K562 (cell line): ENCODE measurements around the gene ATXN2L. TPM values are rescaled to one million over a fixed set of nuclear protein-coding genes. Genes with fewer than 3 reads are reported as not detected.
A peak's percentile ranks its signal among the peaks of the same experiment; 100 is the strongest.

Experiments
- ATAC-seq: fragments of 200-7000 bp; cut with Tn5 transposase; 3 replicates; pipeline ENCODE4 v1.9.1; 2020; ENCODE audit warnings: moderate library complexity
- BruUV-seq: library from RNA; stranded (reverse); fragments of 400-500 nt; replicated peaks from 2 replicates; lab custom pipeline; 2021; lab: Mats Ljungman, UMichigan
- CTCF ChIA-PET: fragments of 300-600 bp; formaldehyde crosslinking; extraction: SDS; loops from one replicate; lab custom pipeline; 2021; ENCODE audit warnings: low intra/inter-chr PET ratio; lab: Yijun Ruan, JAX
- POLR2A ChIA-PET: fragments of 300-600, 350-650 bp; sonication (Branson Sonifier 250); formaldehyde crosslinking; extraction: SDS; loops from one replicate; lab custom pipeline; 2021; ENCODE audit warnings: antibody characterized with exemption, inconsistent platforms; lab: Yijun Ruan, JAX
- DNase-seq, 4 experiments: peaks; one replicate each; pipeline versions ENCODE4 v3.0.0 to v3.0.0-alpha.2; 2011 to 2018; ENCODE audit warnings: low spot score in 3 of 4, mixed read lengths in 3 of 4; ENCODE audit errors: extremely low read depth in 1 of 4
- FAIRE-seq: peaks from 2 replicates; lab custom pipeline; 2011; peaks lifted over from hg19 to GRCh38; lab: Jason Lieb, UNC
- H2AFZ ChIP-seq: 2 replicates; pipeline ENCODE4 v1.6.0; 2011; ENCODE audit warnings: low read depth, low read length, control low read depth, inconsistent platforms
- H3K27ac ChIP-seq: fragments of 200-600 bp; 3 replicates; pipeline ENCODE4 v1.8.0; 2011; ENCODE audit warnings: low read depth, mild to moderate bottlenecking, control low read depth, inconsistent platforms, low read length, moderate library complexity, mixed read lengths; ENCODE audit errors: extremely low read depth
- H3K27me3 ChIP-seq, 2 experiments: fragments of 300-600 bp in 1 of 2; 2 replicates in 1 of 2; 3 replicates in 1 of 2; pipeline versions ENCODE4 v1.6.0 to v1.8.0; 2011; ENCODE audit warnings: inconsistent platforms in 2 of 2, low read length in 2 of 2, mild to moderate bottlenecking in 1 of 2, mixed read lengths in 1 of 2, moderate library complexity in 1 of 2; ENCODE audit not compliant: control insufficient read depth in 2 of 2, insufficient read depth in 2 of 2
- H3K36me3 ChIP-seq: fragments of 300-600 bp; 3 replicates; pipeline ENCODE4 v1.8.0; 2011; ENCODE audit warnings: mild to moderate bottlenecking, low read length, inconsistent platforms; ENCODE audit not compliant: control insufficient read depth, insufficient read depth
- H3K4me1 ChIP-seq, 2 experiments: fragments of 200-600 bp in 1 of 2; replicated peaks in 1 of 2; 2 replicates in 1 of 2; 3 replicates in 1 of 2; pipeline versions ENCODE4 v1.5.1 to v1.8.0; 2011; ENCODE audit warnings: inconsistent platforms in 2 of 2, low read length in 2 of 2, mild to moderate bottlenecking in 1 of 2, mixed read lengths in 1 of 2, moderate library complexity in 1 of 2; ENCODE audit not compliant: control insufficient read depth in 2 of 2, insufficient read depth in 2 of 2
- H3K4me2 ChIP-seq: 2 replicates; pipeline ENCODE4 v1.6.1; 2011; ENCODE audit warnings: low read length, control low read depth, inconsistent platforms, mixed read lengths; ENCODE audit not compliant: insufficient read depth
- H3K4me3 ChIP-seq: fragments of 200-600 bp; sonication (generic), shearing (Covaris generic); 2 replicates; pipeline ENCODE4 v1.5.1; 2016; ENCODE audit warnings: control low read depth, inconsistent platforms
- H3K79me2 ChIP-seq: fragments of 200-600 bp; 3 replicates; pipeline ENCODE4 v1.8.0; 2011; ENCODE audit warnings: low read length, inconsistent platforms; ENCODE audit not compliant: control insufficient read depth, insufficient read depth
- H3K9ac ChIP-seq, 2 experiments: 2 replicates each; pipeline versions ENCODE4 v1.6.0 to v1.6.1; 2011; ENCODE audit warnings: low read depth in 2 of 2, low read length in 2 of 2, control low read depth in 1 of 2, inconsistent platforms in 1 of 2, mild to moderate bottlenecking in 1 of 2, mixed read lengths in 1 of 2; ENCODE audit not compliant: insufficient read depth in 1 of 2
- H3K9me1 ChIP-seq: one replicate; pipeline ENCODE4 v1.6.0; 2011; ENCODE audit warnings: inconsistent platforms, mild to moderate bottlenecking, low read length, moderate library complexity; ENCODE audit not compliant: control insufficient read depth, insufficient read depth
- H3K9me3 ChIP-seq: replicated peaks from 2 replicates; pipeline ENCODE4 v1.5.1; 2011; ENCODE audit warnings: low read depth, low read length, inconsistent platforms; ENCODE audit not compliant: control insufficient read depth, insufficient read depth
- H4K20me1 ChIP-seq: replicated peaks from 2 replicates; pipeline ENCODE4 v1.6.1; 2011; ENCODE audit warnings: low read length, inconsistent platforms, mixed read lengths; ENCODE audit not compliant: control insufficient read depth, insufficient read depth
- BACH1 ChIP-seq: fragments of 200-800 bp; sonication (Bioruptor generic); IDR thresholded peaks from 2 replicates; pipeline ENCODE4 v1.6.1; 2016; ENCODE audit warnings: missing genetic modification characterization, missing compliant biosample characterization
- ETS1 ChIP-seq: conservative IDR thresholded peaks from 2 replicates; pipeline ENCODE4 v1.6.1; 2011; ENCODE audit warnings: low read depth, mild to moderate bottlenecking, low read length; ENCODE audit not compliant: control insufficient read depth
- HNRNPH1 ChIP-seq: fragments of 200-400 bp; formaldehyde crosslinking; optimal IDR thresholded peaks from 2 replicates; pipeline ENCODE3; 2017; ENCODE audit warnings: low read depth, mild to moderate bottlenecking, low read length, moderate library complexity
- IFI16 ChIP-seq: fragments of 250-450 bp; sonication (Bioruptor Pico); IDR thresholded peaks from 2 replicates; pipeline ENCODE4 v2.1.2; 2022; ENCODE audit warnings: mild to moderate bottlenecking, inconsistent platforms
- JUNB ChIP-seq: fragments of 450-650 bp; formaldehyde crosslinking; conservative IDR thresholded peaks from 2 replicates; pipeline ENCODE4 v1.4.0; 2020; ENCODE audit warnings: mild to moderate bottlenecking
- L3MBTL2 ChIP-seq: fragments of 450-650 bp; IDR thresholded peaks from 2 replicates; pipeline ENCODE4 v1.6.1; 2016; ENCODE audit warnings: mild to moderate bottlenecking, moderate library complexity
- ZBTB7A ChIP-seq: IDR thresholded peaks from 2 replicates; pipeline ENCODE4 v1.6.1; 2011; ENCODE audit warnings: low read depth, mild to moderate bottlenecking, low read length, moderate library complexity, borderline replicate concordance; ENCODE audit not compliant: control insufficient read depth
- ZBTB9 ChIP-seq: fragments of 450-650 bp; formaldehyde crosslinking; IDR thresholded peaks from 2 replicates; pipeline ENCODE4 v1.4.0; 2020; ENCODE audit warnings: mild to moderate bottlenecking, moderate library complexity
- ZFPM2 ChIP-seq: fragments of 250-450 bp; sonication (Bioruptor Pico); IDR thresholded peaks from 2 replicates; pipeline ENCODE4 v1.5.1; 2022; ENCODE audit warnings: mild to moderate bottlenecking
- WGBS: fragments of 100-300 bp; shearing (Covaris generic); methylation state at CpG from one replicate; pipeline ENCODE4 v1.1.6; 2016; ENCODE audit warnings: low coverage, mixed read lengths; ENCODE audit not compliant: insufficient coverage; ENCODE audit errors: missing lambda C conversion rate; 5-methylcytosine and 5-hydroxymethylcytosine counted together
- in situ Hi-C: fragments of 300-500 bp; cut with MboI; formaldehyde crosslinking; loops from 4 replicates; pipeline ENCODE4 v1.15.0; 2018; ENCODE audit warnings: inconsistent platforms, mixed read lengths
- intact Hi-C: fragments of 100-400 bp; cut with micrococcal nuclease; formaldehyde crosslinking; loops from 2 replicates; pipeline ENCODE4 v1.14.2; 2022
- polyA plus RNA-seq, 8 experiments: library from polyadenylated mRNA; depleted of rRNA in 4 of 8; stranded (reverse) in 5 of 8; unstranded in 3 of 8; fragments of >200 nt; fragmentation: Nextera tagmentation in 2 of 8; fragmentation: Illumina TruSeq in 1 of 8; extraction: Ambion mirVana in 2 of 8; extraction: Trizol in 1 of 8; gene quantifications; 2 replicates each; pipeline versions ENCODE4 v1.2.1 to v1.2.3, GENCODE V29; 2011 to 2014; ENCODE audit warnings: inconsistent platforms in 1 of 8, missing spikeins in 1 of 8
- total RNA-seq, 7 experiments: library from RNA; depleted of rRNA in 6 of 7; stranded (reverse); fragments of >200 nt in 6 of 7; fragmentation: Illumina TruSeq in 2 of 7; extraction: Trizol in 2 of 7; gene quantifications; 2 replicates each; pipeline versions ENCODE4 v1.2.1 to v1.2.3, GENCODE V29; 2011 to 2021; ENCODE audit warnings: low replicate concordance in 1 of 7
- TF ChIP-seq, protein P1 (sequence below): fragments of 250-450 bp; sonication (Bioruptor Pico); IDR thresholded peaks from 2 replicates; pipeline ENCODE4 v1.5.0; 2021; ENCODE audit warnings: mild to moderate bottlenecking, borderline replicate concordance

ATXN2L gene
- total and polyA plus RNA-seq, 9 of the 15 experiments (the other 6 are each of a cell fraction or from before 2014, with no cell fraction given) = 3.8 to 280 (median 37.2) TPM

DNA sequence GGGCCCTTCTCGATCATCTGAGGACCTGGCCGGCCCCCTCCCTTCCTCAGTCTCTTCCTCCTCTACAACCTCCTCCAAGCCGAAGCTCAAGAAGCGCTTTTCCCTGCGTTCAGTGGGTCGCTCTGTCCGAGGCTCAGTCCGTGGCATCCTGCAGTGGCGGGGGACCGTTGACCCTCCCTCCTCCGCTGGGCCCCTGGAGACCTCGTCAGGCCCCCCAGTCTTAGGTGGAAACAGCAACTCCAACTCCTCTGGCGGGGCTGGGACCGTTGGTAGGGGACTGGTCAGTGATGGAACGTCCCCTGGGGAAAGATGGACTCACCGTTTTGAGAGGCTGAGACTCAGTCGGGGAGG, 43.6 kb downstream of the ATXN2L start:
- Histone ChIP-seq H3K79me2 (peaks cover 53% of the 10 kb centered on the region), H3K4me3 (no peak overlapping the region), H3K9me1 (no peaks in the 10 kb centered on the region), H3K9ac (peak overlapping the region in 1 of 2 experiments; percentile 53; a peak in 1 of 4 replicates), H3K9me3 (no peaks in the 10 kb centered on the region), H2AFZ (no peak overlapping the region), H3K27me3 (no peaks in the 10 kb centered on the region), H4K20me1 (peaks cover 9% of the 10 kb centered on the region; the same call in 1 of the 2 replicates), H3K4me1 (peaks cover 14 to 30% of the 10 kb centered on the region in 2 experiments), H3K4me2 (no peak overlapping the region), H3K36me3 (peaks cover 60% of the 10 kb centered on the region; the same call in 2 of the 3 replicates), H3K27ac (no peak overlapping the region)
- ChIA-PET POLR2A (interaction anchor here (0.6 to 5.6 kb wide), 4 partner anchors 9 to 85 kb away, joined by 3 to 99 read pairs (median 6); partner anchors contain the start of genes ATXN2L and TUFM), CTCF (no interaction called here)
- intact Hi-C loops (no loop called here), in situ Hi-C loops (no loop called here)
- DNase-seq (no peak), ATAC-seq (no peak), FAIRE-seq (no peak)
- WGBS = 97% methylated on average over 13 of the region's 17 CpGs
- BruUV-seq = no TSS peak
- TF ChIP-seq ETS1 (no peak), L3MBTL2 (no peak), ZBTB9 (CRISPR knock-in tag) (no peak), JUNB (no peak), IFI16 (CRISPR knock-in tag) (no peak), ZBTB7A (no peak), ZFPM2 (CRISPR knock-in tag) (no peak), BACH1 (no peak), HNRNPH1 (no peak)
- TF ChIP-seq, protein P1, sequence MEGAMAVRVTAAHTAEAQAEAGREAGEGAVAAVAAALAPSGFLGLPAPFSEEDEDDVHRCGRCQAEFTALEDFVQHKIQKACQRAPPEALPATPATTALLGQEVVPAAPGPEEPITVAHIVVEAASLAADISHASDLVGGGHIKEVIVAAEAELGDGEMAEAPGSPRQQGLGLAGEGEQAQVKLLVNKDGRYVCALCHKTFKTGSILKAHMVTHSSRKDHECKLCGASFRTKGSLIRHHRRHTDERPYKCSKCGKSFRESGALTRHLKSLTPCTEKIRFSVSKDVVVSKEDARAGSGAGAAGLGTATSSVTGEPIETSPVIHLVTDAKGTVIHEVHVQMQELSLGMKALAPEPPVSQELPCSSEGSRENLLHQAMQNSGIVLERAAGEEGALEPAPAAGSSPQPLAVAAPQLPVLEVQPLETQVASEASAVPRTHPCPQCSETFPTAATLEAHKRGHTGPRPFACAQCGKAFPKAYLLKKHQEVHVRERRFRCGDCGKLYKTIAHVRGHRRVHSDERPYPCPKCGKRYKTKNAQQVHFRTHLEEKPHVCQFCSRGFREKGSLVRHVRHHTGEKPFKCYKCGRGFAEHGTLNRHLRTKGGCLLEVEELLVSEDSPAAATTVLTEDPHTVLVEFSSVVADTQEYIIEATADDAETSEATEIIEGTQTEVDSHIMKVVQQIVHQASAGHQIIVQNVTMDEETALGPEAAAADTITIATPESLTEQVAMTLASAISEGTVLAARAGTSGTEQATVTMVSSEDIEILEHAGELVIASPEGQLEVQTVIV (CRISPR knock-in tag) = no peak
